COLO668 (cell line): Measurements from ENCODE around the gene HOXA11.
A peak's percentile ranks its signal among the peaks of the same experiment; 100 is the strongest.

Experiments
- DNase-seq: peaks from one replicate; lab custom pipeline; 2025; ENCODE audit not compliant: unreplicated experiment; lab: John Stamatoyannopoulos, UW

The HOXA11 gene

GRCh38 chr7:27170426-27171324, 14.4 kb downstream of the HOXA11 start:
- DNase-seq: no peak

GRCh38 chr7:27169658-27170425, 15.2 kb downstream of the HOXA11 start:
- DNase-seq: peak; percentile 85

- no peak for DNase-seq
Observed at GRCh38 chr7:27168265-27168947, 16.6 kb downstream of the HOXA11 start.

- DNase-seq: no peak
Observed at GRCh38 chr7:27167916-27168264, 17.1 kb downstream of the HOXA11 start.

GRCh38 chr7:27166531-27167505, 18.2 kb downstream of the HOXA11 start:
- no peak for DNase-seq

- DNase-seq: no peak
Observed at GRCh38 chr7:27165996-27166530, 19.0 kb downstream of the HOXA11 start.

- DNase-seq: peak; percentile 90
Observed at GRCh38 chr7:27165089-27165995, 19.7 kb downstream of the HOXA11 start, which contains the start of gene HOXA9. Gene HOXA9, minus strand, starts transcription at chr7:27165537. Its CDS starts 80 bp downstream, at chr7:27165457.

GRCh38 chr7:27164367-27165088, 20.5 kb downstream of the HOXA11 start:
- no peak for DNase-seq

GRCh38 chr7:27164045-27164366, 21.0 kb downstream of the HOXA11 start:
- DNase-seq: no peak

GRCh38 chr7:27163288-27164044, 21.6 kb downstream of the HOXA11 start:
- DNase-seq: no peak

GRCh38 chr7:27162561-27163287, 22.3 kb downstream of the HOXA11 start:
- DNase-seq: no peak

- no peak for DNase-seq
Observed at GRCh38 chr7:27161721-27162560, 23.1 kb downstream of the HOXA11 start.

- no peak for DNase-seq
Observed at GRCh38 chr7:27161214-27161720, 23.8 kb downstream of the HOXA11 start.

GRCh38 chr7:27160546-27161213, 24.4 kb downstream of the HOXA11 start:
- peak; percentile 91 for DNase-seq

GRCh38 chr7:27160145-27160545, 24.9 kb downstream of the HOXA11 start:
- no peak for DNase-seq
